Measurements from ENCODE around the gene PXMP2.

DNA sequence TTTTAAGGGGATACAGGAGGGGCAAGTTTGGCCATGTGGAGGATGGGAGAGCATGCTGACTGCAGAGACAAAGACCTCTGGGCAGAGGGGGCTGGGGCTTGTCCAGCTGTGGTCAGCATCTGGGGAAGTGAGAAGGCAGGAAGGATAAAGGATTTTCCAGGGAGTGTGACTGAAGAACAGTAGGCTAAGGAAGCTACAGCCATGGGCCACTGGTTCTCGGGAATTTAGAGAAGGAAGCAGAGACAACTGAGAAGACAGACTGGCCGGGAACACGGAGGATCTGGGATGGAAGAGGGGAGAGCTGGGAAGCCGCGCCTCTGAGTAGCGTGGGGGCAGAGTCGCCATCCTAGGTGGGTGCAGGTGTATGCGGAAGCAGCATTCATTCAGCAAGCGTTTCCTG is 16.3 kb downstream of the PXMP2 start:
- TF ChIP-seq, protein P1, sequence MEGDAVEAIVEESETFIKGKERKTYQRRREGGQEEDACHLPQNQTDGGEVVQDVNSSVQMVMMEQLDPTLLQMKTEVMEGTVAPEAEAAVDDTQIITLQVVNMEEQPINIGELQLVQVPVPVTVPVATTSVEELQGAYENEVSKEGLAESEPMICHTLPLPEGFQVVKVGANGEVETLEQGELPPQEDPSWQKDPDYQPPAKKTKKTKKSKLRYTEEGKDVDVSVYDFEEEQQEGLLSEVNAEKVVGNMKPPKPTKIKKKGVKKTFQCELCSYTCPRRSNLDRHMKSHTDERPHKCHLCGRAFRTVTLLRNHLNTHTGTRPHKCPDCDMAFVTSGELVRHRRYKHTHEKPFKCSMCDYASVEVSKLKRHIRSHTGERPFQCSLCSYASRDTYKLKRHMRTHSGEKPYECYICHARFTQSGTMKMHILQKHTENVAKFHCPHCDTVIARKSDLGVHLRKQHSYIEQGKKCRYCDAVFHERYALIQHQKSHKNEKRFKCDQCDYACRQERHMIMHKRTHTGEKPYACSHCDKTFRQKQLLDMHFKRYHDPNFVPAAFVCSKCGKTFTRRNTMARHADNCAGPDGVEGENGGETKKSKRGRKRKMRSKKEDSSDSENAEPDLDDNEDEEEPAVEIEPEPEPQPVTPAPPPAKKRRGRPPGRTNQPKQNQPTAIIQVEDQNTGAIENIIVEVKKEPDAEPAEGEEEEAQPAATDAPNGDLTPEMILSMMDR (conservative IDR thresholded peaks at IDR 0.05): no peak
- no peak for TF ChIP-seq ZFX (IDR thresholded peaks at IDR 0.05)
